HG03521 (cell line): ENCODE results near the gene HAO2.

Experiments used
- ATAC-seq: cut with Tn5 transposase; IDR thresholded peaks from one replicate; pipeline ENCODE4 v1.9.1; 2021; ENCODE audit warnings: mild to moderate bottlenecking, moderate library complexity; ENCODE audit not compliant: unreplicated experiment

The HAO2 gene

DNA sequence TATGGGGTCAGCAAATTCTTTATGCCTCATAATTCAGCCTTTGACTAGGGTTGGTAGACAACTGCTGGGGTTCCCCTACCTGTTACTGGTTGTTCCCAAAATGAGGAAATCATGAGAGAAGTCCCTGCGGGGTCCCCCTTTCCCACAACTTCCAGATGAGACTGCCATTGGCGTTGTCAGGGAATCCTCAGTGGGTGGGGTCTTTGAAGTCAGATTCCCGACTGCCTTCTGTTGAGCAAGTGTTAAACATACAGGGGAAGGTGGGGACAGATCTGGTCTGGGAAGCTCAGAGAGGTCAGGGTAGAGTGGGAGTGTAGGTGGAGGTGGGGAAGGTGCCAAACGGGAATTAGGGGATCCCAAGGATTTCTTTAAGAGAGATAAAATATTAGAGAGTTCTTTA is 61.1 kb downstream of the HAO2 start:
- ATAC-seq, result no peak

- ATAC-seq, result no peak
Observed at GRCh38 chr1:119430486-119430885, 61.9 kb downstream of the HAO2 start.

DNA sequence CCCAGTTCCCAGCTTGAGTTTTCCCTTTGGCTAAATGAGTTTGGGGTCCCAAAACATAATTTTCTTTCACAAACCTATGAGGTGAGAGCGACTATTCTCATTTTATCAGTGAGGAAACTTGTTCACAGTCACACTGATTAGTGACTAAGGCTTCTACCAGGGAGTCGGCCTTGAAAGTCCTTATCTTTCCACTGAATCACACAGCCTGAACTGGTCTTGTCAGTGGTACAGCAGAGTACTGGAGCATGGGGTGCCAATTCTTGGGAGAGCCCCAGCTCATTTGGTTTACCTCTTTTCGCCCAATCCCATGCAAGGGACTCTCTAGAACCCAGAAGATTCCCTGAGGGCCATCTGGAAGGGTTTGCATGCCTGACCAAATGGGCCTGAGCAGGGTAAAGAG is 63.3 kb downstream of the HAO2 start:
- ATAC-seq, result no peak

DNA sequence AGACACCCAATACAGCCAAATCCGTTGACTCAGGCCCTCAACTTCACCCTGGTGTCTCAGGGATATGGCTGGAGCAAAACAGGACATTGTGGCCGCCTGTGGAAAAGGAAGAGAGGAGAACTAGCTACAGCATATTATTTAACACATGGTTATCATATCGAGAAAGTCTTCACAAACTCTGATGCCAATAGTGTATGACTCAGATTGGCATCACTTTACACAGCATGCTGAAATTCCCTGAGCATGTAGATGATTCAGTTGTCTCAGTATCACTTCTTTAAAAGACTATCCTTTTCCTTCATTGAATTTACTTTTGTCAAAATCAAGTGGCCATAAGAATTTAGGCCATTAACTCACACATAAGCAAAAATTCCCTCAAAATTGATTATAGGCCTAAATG is 66.5 kb downstream of the HAO2 start:
- ATAC-seq, result no peak

DNA sequence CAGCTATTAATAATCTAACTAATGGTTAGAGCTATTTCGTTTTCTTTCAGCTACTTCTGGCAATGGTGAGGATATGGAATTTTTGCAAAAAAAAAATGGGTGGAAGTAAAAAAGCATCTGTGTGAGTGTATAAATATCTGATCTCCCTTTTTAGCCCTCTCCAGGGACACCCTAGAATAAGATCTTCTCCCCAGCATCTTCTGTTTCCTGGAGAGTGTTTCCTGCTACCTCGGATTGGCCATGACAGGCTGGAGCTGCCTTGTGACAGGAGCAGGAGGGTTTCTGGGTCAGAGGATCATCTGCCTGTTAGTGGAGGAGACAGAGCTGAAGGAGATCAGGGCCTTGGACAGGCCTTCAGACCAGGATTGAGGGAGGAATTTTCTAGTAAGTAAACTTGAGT is 70.2 kb downstream of the HAO2 start:
- no peak for ATAC-seq

GRCh38 chr1:119440721-119441307 is 72.2 kb downstream of the HAO2 start:
- no peak for ATAC-seq

DNA sequence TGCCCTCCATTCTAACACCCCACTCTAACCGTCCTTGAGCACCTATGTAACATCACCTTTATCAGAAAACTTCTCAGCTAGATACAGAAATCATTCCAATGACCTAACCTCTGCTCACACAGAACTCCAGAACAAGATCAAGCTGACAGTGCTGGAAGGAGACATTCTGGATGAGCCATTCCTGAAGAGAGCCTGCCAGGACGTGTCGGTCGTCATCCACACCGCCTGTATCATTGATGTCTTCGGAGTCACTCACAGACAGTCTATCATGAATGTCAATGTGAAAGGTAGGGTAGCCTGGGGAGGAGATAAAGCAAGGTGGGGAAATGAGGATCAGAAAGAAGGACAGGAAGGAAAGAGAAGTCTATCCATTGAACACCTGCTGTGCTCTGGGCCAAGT is 74.2 kb downstream of the HAO2 start:
- ATAC-seq, result no peak
